T-helper 1 cell (primary cell): Measurements from ENCODE around the gene SLC25A13.

ENCODE experiments used
- DNase-seq, 5 donors: peaks; one replicate each; pipeline ENCODE4 v3.0.0-alpha.2; 2012 to 2020

SLC25A13 gene

GRCh38 chr7:96322373-96322695 is 436 bp upstream of the SLC25A13 start:
- DNase-seq, result no peak

DNA sequence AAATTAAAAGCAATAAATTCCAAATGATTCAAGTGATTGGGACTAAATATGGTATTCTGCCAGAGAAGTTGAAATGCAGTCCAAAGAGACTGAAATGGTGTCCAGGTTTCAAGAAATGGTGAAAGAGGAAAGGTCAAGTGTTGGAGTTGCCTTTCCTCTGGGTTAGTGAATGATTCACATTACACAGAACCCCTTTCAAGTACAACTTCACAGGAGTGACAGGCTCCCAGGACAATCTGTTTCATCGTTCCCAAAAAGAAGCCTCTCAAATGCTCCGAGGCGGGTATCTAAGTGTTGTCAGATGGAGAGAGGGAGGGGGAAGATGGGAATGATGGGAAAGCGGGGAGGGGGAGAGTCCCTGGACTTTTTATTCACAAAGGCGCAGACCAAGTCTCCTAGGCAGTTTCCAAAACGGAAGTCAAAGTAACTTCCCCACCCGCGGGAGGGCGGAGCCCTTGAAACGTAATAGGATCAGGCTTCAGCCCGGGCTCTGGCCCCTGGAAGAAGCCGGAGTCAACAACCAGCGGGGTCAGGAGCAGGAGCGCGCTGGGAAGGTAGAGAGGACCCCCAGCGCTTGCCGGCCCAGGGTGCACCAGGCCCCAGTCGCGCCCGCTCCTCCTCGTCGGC is 754 bp downstream of the SLC25A13 start:
- peak in 2 of 5 donors; percentile 17 to 41 for DNase-seq

DNA sequence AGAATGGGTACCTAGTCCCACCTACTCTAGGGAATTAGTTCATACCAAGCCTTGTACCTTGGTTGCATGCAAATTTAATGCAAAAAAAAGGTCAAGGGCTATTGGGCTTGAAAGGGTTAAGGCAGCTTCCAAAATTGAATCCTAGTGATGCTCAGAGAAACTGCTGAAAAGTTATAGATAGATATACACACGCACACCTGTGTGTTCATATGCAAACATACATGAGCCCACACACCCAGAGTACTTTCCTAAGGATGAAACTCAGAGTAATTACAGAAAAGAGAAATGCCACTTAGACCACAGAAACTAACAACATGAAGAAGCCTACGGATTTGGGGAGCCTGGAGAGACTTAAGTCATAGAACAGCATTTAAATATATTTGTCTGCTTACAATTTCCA is 1.5 kb downstream of the SLC25A13 start:
- peak in 1 of 5 donors; percentile 43 for DNase-seq

GRCh38 chr7:96319439-96319838 is 2.5 kb downstream of the SLC25A13 start:
- DNase-seq, result no peak

- DNase-seq, result no peak
These were observed 4.9 kb downstream of the SLC25A13 start for GRCh38 chr7:96316949-96317348.

- no peak for DNase-seq
These were observed 6.8 kb downstream of the SLC25A13 start for GRCh38 chr7:96315125-96315512.

GRCh38 chr7:96314402-96315124 is 7.3 kb downstream of the SLC25A13 start:
- DNase-seq, result no peak

GRCh38 chr7:96313940-96314339 is 8.0 kb downstream of the SLC25A13 start:
- DNase-seq, result no peak

GRCh38 chr7:96312502-96312901 is 9.4 kb downstream of the SLC25A13 start:
- DNase-seq, result no peak

DNA sequence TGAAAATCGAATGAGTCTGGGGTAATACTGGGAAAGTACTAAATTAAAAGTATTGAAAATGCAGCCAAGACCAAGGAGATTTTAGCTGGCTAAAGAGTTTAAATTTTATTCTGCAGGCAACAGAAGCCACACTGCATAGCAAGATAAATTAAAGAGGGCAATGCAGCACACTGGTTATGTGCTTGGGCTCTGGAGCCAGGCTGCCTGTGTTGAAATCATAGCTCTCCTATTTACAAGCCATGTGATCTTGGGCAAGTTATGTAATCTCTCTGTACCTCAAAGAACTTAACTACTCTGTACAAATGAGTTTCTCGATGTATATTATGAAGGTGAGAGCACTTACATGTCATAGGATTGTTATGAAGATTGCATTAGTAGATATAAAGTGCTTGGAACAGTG is 9.9 kb downstream of the SLC25A13 start:
- no peak for DNase-seq

DNA sequence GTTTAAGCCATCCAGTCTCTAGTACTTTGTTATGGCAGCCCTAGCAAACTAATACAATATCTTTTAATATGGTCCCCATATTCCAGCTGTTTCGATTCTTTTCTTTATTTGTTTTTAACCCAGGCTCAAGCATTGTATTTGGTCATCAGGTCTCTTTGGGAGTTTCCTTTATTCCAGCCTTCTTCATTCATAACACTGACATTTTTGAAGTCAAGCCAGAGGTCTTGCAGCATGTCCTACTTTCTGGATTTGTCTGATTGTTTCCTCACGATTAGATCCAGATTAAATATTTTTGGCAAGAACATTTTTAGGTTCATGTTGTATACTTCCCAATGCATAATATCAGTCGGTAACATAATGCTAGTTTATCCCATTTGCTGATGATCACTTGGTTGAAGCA is 11.8 kb downstream of the SLC25A13 start:
- no peak for DNase-seq

- DNase-seq, result no peak
These were observed 13.0 kb downstream of the SLC25A13 start for GRCh38 chr7:96308950-96309263.

GRCh38 chr7:96308253-96308949 is 13.5 kb downstream of the SLC25A13 start:
- DNase-seq, result no peak

DNA sequence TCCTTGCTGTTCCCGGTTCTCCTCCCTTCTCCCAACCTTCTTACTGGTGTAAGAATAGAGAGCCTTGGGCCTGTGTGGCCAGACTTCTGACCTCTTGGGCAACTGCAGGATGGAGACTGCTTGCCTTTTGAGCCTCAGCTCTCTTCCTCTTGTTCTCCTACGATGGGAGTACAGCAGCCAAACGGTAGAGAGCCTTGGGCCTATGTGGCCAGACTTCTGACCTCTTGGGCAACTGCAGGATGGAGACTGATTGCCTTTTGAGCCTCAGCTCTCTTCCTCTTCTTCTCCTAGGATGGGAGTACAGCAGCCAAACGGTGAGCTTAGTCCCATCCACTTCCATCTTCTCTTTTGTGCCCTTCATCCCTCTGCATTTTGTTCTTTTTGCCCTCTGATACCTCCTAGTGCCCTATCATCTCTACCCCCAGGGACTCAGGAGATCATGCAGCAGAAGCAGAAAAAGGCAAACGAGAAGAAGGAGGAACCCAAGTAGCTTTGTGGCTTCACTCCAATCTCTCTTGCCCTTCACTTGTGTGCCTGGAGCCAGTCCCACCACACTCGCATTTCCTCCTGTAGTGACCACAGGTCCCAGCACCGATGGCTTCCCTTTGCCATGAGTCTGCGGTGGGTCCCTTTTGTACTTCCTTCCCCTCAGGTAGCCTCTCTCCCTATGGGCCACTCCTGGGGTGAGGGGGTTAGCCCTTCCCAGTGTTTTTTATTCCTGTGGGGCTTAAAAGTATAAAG is 15.3 kb downstream of the SLC25A13 start:
- DNase-seq, result no peak

GRCh38 chr7:96305915-96306314 is 16.0 kb downstream of the SLC25A13 start:
- DNase-seq, result no peak

- DNase-seq, result no peak
These were observed 17.3 kb downstream of the SLC25A13 start for GRCh38 chr7:96304573-96304972.

- DNase-seq, result peak in 1 of 5 donors; percentile 52
These were observed 18.0 kb downstream of the SLC25A13 start for GRCh38 chr7:96303686-96304443.

GRCh38 chr7:96303105-96303685 is 18.7 kb downstream of the SLC25A13 start:
- no peak for DNase-seq

DNA sequence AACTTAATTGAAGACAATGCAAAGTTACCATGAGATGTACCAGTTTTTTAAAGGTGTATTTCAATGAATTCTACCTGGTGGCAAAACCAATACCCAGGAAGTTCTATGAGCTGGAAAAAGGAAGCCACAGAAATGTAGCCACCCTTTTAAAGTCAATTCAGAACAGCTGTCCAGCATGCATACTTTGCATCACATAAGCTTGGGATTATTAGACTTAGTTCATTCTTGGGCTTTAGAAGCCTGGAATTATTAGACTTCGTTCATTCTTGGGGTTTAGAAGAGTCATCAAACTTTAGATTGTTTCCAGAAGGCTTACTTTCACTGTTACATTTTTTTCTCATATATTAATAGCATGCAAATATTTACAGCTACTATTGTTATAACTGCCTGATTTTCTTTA is 20.9 kb downstream of the SLC25A13 start:
- no peak for DNase-seq

GRCh38 chr7:96300502-96300901 is 21.4 kb downstream of the SLC25A13 start:
- DNase-seq, result no peak

- no peak for DNase-seq
These were observed 22.4 kb downstream of the SLC25A13 start for GRCh38 chr7:96299496-96299895.

GRCh38 chr7:96297876-96298275 is 24.0 kb downstream of the SLC25A13 start:
- no peak for DNase-seq
